ENCODE results near the gene AP2B1. TPM values are rescaled to one million over a fixed set of nuclear protein-coding genes. Genes with fewer than 3 reads are reported as not detected.

AP2B1 gene
- polyA plus RNA-seq, 1 of the 3 experiments (the other 2 are of a cell fraction): 97.8 TPM

DNA sequence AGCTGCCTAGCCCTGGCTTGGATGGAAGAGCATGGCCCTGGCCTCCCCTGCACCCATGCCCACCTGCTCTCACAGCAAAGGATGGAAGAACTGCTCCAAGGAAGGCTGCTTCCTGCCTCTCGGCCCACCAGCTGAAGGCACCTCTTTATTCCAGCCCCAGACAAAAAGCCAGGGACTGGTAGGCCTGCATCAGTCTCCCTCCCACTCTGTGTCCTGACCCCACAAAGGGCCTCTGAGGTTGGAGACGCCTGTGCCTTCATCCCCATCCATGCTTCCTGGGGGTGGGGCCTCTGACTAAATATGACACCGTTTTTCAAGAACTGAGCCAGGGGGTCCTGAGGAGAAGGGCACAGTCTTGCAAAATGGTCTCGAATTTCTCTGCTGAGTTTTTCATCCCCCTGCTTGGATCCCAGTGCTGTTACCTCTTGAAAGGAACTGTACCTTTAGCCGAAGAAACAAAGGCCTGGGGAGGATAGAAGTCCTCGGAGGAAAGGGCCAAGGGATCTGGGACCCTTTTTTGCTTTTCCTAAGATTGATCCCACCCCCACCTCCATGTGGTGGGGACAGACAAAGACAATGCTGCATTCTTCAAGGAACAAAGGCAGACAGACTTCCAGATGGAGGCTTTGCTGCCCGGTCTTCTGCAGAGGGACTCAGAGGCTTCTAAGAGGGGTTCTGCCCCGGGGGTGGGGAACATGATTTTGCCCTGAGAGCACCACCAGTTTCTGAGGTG, 178.8 kb downstream of the AP2B1 start:
- TF ChIP-seq TEAD4 (IDR thresholded peaks at IDR 0.05; ENCODE audit: borderline replicate concordance, insufficient read depth) (no peak), FOXJ3 (CRISPR knock-in tag; IDR thresholded peaks at IDR 0.05) (no peak), CHD2 (IDR thresholded peaks at IDR 0.05; ENCODE audit: low read length, partially characterized antibody) (no peak), TCF12 (IDR thresholded peaks at IDR 0.05) (no peak), MAX (IDR thresholded peaks at IDR 0.05; ENCODE audit: low read depth) (no peak), EP300 (IDR thresholded peaks at IDR 0.05; ENCODE audit: borderline replicate concordance in 1 of 2, low read depth in 1 of 2, low read length in 1 of 2) (no peak), MXI1 (IDR thresholded peaks at IDR 0.05; ENCODE audit: low read depth, low read length) (no peak), FOXM1 (IDR thresholded peaks at IDR 0.05; ENCODE audit: low read depth) (no peak), SIN3A (IDR thresholded peaks at IDR 0.05; ENCODE audit: borderline replicate concordance, low read depth, low read length) (no peak), SMC3 (IDR thresholded peaks at IDR 0.05; ENCODE audit: low read depth, low read length) (no peak)
- H3K4me1 ChIP-seq (ENCODE audit: control insufficient read depth in 1 of 2, insufficient read depth in 2 of 2, low read depth in 1 of 2, low read length in 1 of 2): peaks cover 0 to 15% of the 10 kb centered on the region in 2 experiments; a peak in 1 of 4 replicates
- no peak overlapping the region for H3K4me3 ChIP-seq (ENCODE audit: low read depth in 2 of 2, low read length in 1 of 2)
- no peak overlapping the region for H3K9ac ChIP-seq
- H3K36me3 ChIP-seq (replicated peaks in 1 of 2; ENCODE audit: control insufficient read depth in 1 of 2, insufficient read depth in 2 of 2, low read length in 1 of 2): no peaks in the 10 kb centered on the region
- H3K27me3 ChIP-seq (ENCODE audit: insufficient read depth): no peaks in the 10 kb centered on the region
- 52% methylated on average over 6 of the region's 8 CpGs for whole genome bisulfite sequencing (ENCODE audit: low lambda C conversion rate)
- no peak overlapping the region for H3K4me2 ChIP-seq
- H3K9me2 ChIP-seq: no peaks in the 10 kb centered on the region
- ChIA-PET CTCF (interaction anchor here (0.8 to 31.2 kb wide), 12 partner anchors 10 to 153 kb away, joined by 3 to 809 read pairs (median 40); partner anchors contain the start of genes GAS2L2, MMP28 and TAF15), POLR2A (interaction anchor here (3.2 kb wide), 1 partner anchor 43 kb away, joined by 65 read pairs; the partner anchor contains the start of gene TAF15)
- no peaks in the 10 kb centered on the region for H3K9me3 ChIP-seq
- H3K79me2 ChIP-seq (ENCODE audit: insufficient read depth): no peaks in the 10 kb centered on the region
- no peak overlapping the region for H2AFZ ChIP-seq (ENCODE audit: low read depth)
- no peaks in the 10 kb centered on the region for H3F3A ChIP-seq (replicated peaks; ENCODE audit: insufficient read depth)
- H3K27ac ChIP-seq (ENCODE audit: low read depth in 2 of 2, low read length in 1 of 2): peak overlapping the region in 1 of 2 experiments; percentile 19; a peak in 1 of 4 replicates
- peak; percentile 22 for DNase-seq
- H4K20me1 ChIP-seq (ENCODE audit: insufficient read depth): no peaks in the 10 kb centered on the region

DNA sequence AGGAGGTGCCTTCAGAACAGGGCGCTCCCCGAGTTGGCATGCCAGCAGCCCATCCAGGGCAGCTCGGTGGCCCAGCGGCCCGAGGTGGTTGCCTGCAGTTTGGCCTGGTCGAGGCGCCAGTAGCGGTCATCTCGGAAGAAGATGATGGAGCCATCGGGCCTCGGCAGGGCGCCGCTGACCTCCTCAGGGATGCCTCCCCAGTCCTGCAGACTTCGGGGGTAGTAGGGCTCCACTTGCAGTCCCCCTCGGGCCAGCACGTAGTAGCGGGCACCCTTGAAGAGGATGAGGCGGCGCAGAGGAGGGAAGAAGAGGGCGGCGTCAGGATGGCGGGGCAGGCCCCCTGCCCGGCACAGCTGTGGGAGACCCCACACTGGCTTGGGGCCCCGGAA, 179.4 kb downstream of the AP2B1 start:
- H3K27me3 ChIP-seq (ENCODE audit: insufficient read depth): no peaks in the 10 kb centered on the region
- 86% methylated on average over 19 of the region's 24 CpGs for WGBS (ENCODE audit: low lambda C conversion rate)
- H3K4me2 ChIP-seq: no peak overlapping the region
- H3K27ac ChIP-seq (ENCODE audit: low read depth in 2 of 2, low read length in 1 of 2): no peak overlapping the region
- no peaks in the 10 kb centered on the region for H3K9me2 ChIP-seq
- ChIA-PET CTCF (interaction anchor here (0.6 to 31.2 kb wide), 15 partner anchors 10 to 619 kb away, joined by 3 to 809 read pairs (median 7); partner anchors contain the start of genes MMP28, TAF15 and UNC45B), POLR2A (interaction anchor here (1.0 to 1.1 kb wide), 2 partner anchors 35 to 42 kb away, joined by 3 to 4 read pairs; partner anchors contain the start of gene TAF15)
- H3K9me3 ChIP-seq: no peaks in the 10 kb centered on the region
- H3K79me2 ChIP-seq (ENCODE audit: insufficient read depth): no peaks in the 10 kb centered on the region
- H3K4me1 ChIP-seq (ENCODE audit: control insufficient read depth in 1 of 2, insufficient read depth in 2 of 2, low read depth in 1 of 2, low read length in 1 of 2): peaks cover 0 to 15% of the 10 kb centered on the region in 2 experiments; a peak in 1 of 4 replicates
- H3K4me3 ChIP-seq (ENCODE audit: low read depth in 2 of 2, low read length in 1 of 2): no peak overlapping the region
- H3K36me3 ChIP-seq (replicated peaks in 1 of 2; ENCODE audit: control insufficient read depth in 1 of 2, insufficient read depth in 2 of 2, low read length in 1 of 2): no peaks in the 10 kb centered on the region
- DNase-seq: peak; percentile 20
- no peak for TF ChIP-seq TAF1 (IDR thresholded peaks at IDR 0.05; ENCODE audit: borderline replicate concordance, low read depth, low read length)
- no peak for TF ChIP-seq RFX5 (IDR thresholded peaks at IDR 0.05; ENCODE audit: low read length)
- TF ChIP-seq JUND (IDR thresholded peaks at IDR 0.05): no peak
- TF ChIP-seq NFIC (IDR thresholded peaks at IDR 0.05; ENCODE audit: borderline replicate concordance): no peak
- no peak for TF ChIP-seq TEAD4 (IDR thresholded peaks at IDR 0.05; ENCODE audit: borderline replicate concordance, insufficient read depth)
- TF ChIP-seq CTCF (IDR thresholded peaks at IDR 0.05): no peak
- no peak for TF ChIP-seq SIN3A (IDR thresholded peaks at IDR 0.05; ENCODE audit: borderline replicate concordance, low read depth, low read length)
- no peak for TF ChIP-seq SMC3 (IDR thresholded peaks at IDR 0.05; ENCODE audit: low read depth, low read length)
- TF ChIP-seq FOXM1 (IDR thresholded peaks at IDR 0.05; ENCODE audit: low read depth): no peak
- TF ChIP-seq FOSL2 (IDR thresholded peaks at IDR 0.05; ENCODE audit: borderline replicate concordance, low read depth): no peak
- no peak for TF ChIP-seq EP300 (IDR thresholded peaks at IDR 0.05; ENCODE audit: borderline replicate concordance in 1 of 2, low read depth in 1 of 2, low read length in 1 of 2)
- no peak for TF ChIP-seq YY1 (IDR thresholded peaks at IDR 0.05; ENCODE audit: low read depth)
- TF ChIP-seq NRF1 (IDR thresholded peaks at IDR 0.05; ENCODE audit: low read depth, low read length): no peak
- no peak for TF ChIP-seq RXRA (IDR thresholded peaks at IDR 0.05; ENCODE audit: borderline replicate concordance, low read depth)
- no peak for TF ChIP-seq CHD2 (IDR thresholded peaks at IDR 0.05; ENCODE audit: low read length, partially characterized antibody)
- no peak for TF ChIP-seq REST (IDR thresholded peaks at IDR 0.05; ENCODE audit: low read depth, low read length)
- no peaks in the 10 kb centered on the region for H4K20me1 ChIP-seq (ENCODE audit: insufficient read depth)
- no peak overlapping the region for H3K9ac ChIP-seq
- H2AFZ ChIP-seq (ENCODE audit: low read depth): no peak overlapping the region
- no peaks in the 10 kb centered on the region for H3F3A ChIP-seq (replicated peaks; ENCODE audit: insufficient read depth)
